Panc1 (cell line): ENCODE measurements around the gene TRIM44. TPM values are rescaled to one million over a fixed set of nuclear protein-coding genes. Genes with fewer than 3 reads are reported as not detected.

Experiments used
- ATAC-seq: fragments of 200-7000 bp; cut with Tn5 transposase; 2 replicates; pipeline ENCODE4 v1.9.1; 2020; ENCODE audit warnings: mild to moderate bottlenecking, moderate library complexity
- BruUV-seq: library from RNA; stranded (reverse); fragments of 400-500 nt; replicated peaks from 2 replicates; lab custom pipeline; 2021; lab: Mats Ljungman, UMichigan
- CTCF ChIA-PET: fragments of 300-600 bp; sonication (Branson Sonifier 250); formaldehyde crosslinking; loops from one replicate; lab custom pipeline; 2022; ENCODE audit warnings: antibody characterized with exemption; lab: Charles Lee
- POLR2A ChIA-PET: fragments of 300-600 bp; sonication (Branson Sonifier 250); formaldehyde crosslinking; loops from one replicate; lab custom pipeline; 2022; ENCODE audit warnings: antibody characterized with exemption; lab: Charles Lee
- DNase-seq: peaks from one replicate; pipeline ENCODE4 v3.0.0-alpha.2; 2010; ENCODE audit warnings: low read depth, low spot score
- H3K27ac ChIP-seq: 2 replicates; pipeline ENCODE4 v1.5.1; 2011; ENCODE audit warnings: mild to moderate bottlenecking, low read length, inconsistent platforms
- H3K27me3 ChIP-seq: fragments of 200-500 bp; sonication (Bioruptor generic); 2 replicates; pipeline ENCODE4 v1.6.0; 2014; ENCODE audit warnings: low read length, inconsistent platforms; ENCODE audit not compliant: control insufficient read depth, insufficient read depth
- H3K36me3 ChIP-seq: fragments of 200-500 bp; sonication (Bioruptor generic); 2 replicates; pipeline ENCODE4 v1.5.1; 2014; ENCODE audit warnings: inconsistent platforms, mild to moderate bottlenecking, low read length, moderate library complexity; ENCODE audit not compliant: control insufficient read depth, insufficient read depth
- H3K4me1 ChIP-seq: 2 replicates; pipeline ENCODE4 v1.5.1; 2011; ENCODE audit warnings: inconsistent platforms, mild to moderate bottlenecking, low read length, moderate library complexity; ENCODE audit not compliant: control insufficient read depth, insufficient read depth
- H3K4me3 ChIP-seq, 2 experiments: 2 replicates each; pipeline ENCODE4 v1.5.1; 2011 to 2012; ENCODE audit warnings: low read depth in 2 of 2, low read length in 2 of 2, mild to moderate bottlenecking in 2 of 2, inconsistent platforms in 1 of 2, moderate library complexity in 1 of 2
- H3K9me3 ChIP-seq: fragments of 200-500 bp; sonication (Bioruptor generic); 2 replicates; pipeline ENCODE4 v1.5.1; 2014; ENCODE audit warnings: low read depth, mild to moderate bottlenecking, inconsistent platforms, low read length, moderate library complexity; ENCODE audit not compliant: control insufficient read depth, insufficient read depth
- POLR2AphosphoS5 ChIP-seq: IDR thresholded peaks from 2 replicates; pipeline ENCODE4 v1.6.1; 2012; ENCODE audit warnings: mild to moderate bottlenecking, low read depth, low read length, moderate library complexity
- REST ChIP-seq, 2 experiments: IDR thresholded peaks; 2 replicates each; pipeline ENCODE4 v1.6.1; 2011 to 2012; ENCODE audit warnings: low read depth in 2 of 2, control low read depth in 1 of 2, low read length in 1 of 2, mild to moderate bottlenecking in 1 of 2, moderate library complexity in 1 of 2; ENCODE audit not compliant: insufficient read depth in 1 of 2
- SIN3A ChIP-seq: IDR thresholded peaks from 2 replicates; pipeline ENCODE4 v1.6.1; 2012; ENCODE audit warnings: low read depth, mild to moderate bottlenecking, low read length, moderate library complexity, borderline replicate concordance; ENCODE audit not compliant: insufficient read depth
- TCF7L2 ChIP-seq: IDR thresholded peaks from 2 replicates; pipeline ENCODE4 v1.6.1; 2011; ENCODE audit warnings: mild to moderate bottlenecking, low read depth, low read length, inconsistent platforms
- in situ Hi-C: cut with HindIII; loops from 2 replicates; pipeline ENCODE4 v1.10.0; 2016; ENCODE audit warnings: low sequenced_read_pairs, low pct_unique_long_range_greater_than_20kb
- intact Hi-C: fragments of 100-400 bp; cut with micrococcal nuclease; formaldehyde crosslinking; loops from one replicate; pipeline ENCODE4 v1.10.0; 2022; ENCODE audit not compliant: unreplicated experiment
- total RNA-seq: library from RNA; stranded (reverse); gene quantifications from one replicate; pipeline ENCODE4 v1.2.1, GENCODE V29; 2021; ENCODE audit not compliant: unreplicated experiment

The TRIM44 gene
- total RNA-seq, 1 experiment from 2014 or later = 80.3 TPM

- ATAC-seq = peak; percentile 57
- intact Hi-C loops = loop anchor here (5.0 to 10.0 kb wide), 3 partner anchors 204 to 529 kb away; no protein-coding TSS in a partner anchor
- peak overlapping the region; percentile 85; the same call in 1 of the 2 replicates for H3K27ac ChIP-seq
- peaks cover 51% of the 10 kb centered on the region for H3K4me1 ChIP-seq
- in situ Hi-C loops = no loop called here
- POLR2A ChIA-PET = interaction anchor here (1.0 kb wide), 1 partner anchor 206 kb away, joined by 3 read pairs; no protein-coding TSS in a partner anchor
- no peaks in the 10 kb centered on the region for H3K36me3 ChIP-seq
- no peaks in the 10 kb centered on the region; the same call in 1 of the 2 replicates for H3K27me3 ChIP-seq
- H3K9me3 ChIP-seq = no peaks in the 10 kb centered on the region
- DNase-seq = no peak
- CTCF ChIA-PET = interaction anchor here (0.6 to 1.0 kb wide), 3 partner anchors 131 to 616 kb away, joined by 3 to 7 read pairs (median 5); no protein-coding TSS in a partner anchor
- H3K4me3 ChIP-seq = peak overlapping the region; percentile 68 to 75
- TF ChIP-seq TCF7L2 (no peak), SIN3A (0 out of 2 replicates have a peak, but pooled peaks have one; percentile 62), POLR2AphosphoS5 (0 out of 2 replicates have a peak, but pooled peaks have one; percentile 45)
- no TSS peak for BruUV-seq
Observed at GRCh38 chr11:35618497-35619115, 44.0 kb upstream of the TRIM44 start.

GRCh38 chr11:35619116-35619854 is 43.3 kb upstream of the TRIM44 start:
- in situ Hi-C loops = no loop called here
- ATAC-seq (peak; percentile 60), DNase-seq (no peak)

More at GRCh38 chr11:35619116-35619854, 43.3 kb upstream of the TRIM44 start:
- BruUV-seq = no TSS peak
- Histone ChIP-seq H3K27ac (peak overlapping the region; percentile 85), H3K9me3 (no peaks in the 10 kb centered on the region), H3K36me3 (no peaks in the 10 kb centered on the region), H3K27me3 (no peaks in the 10 kb centered on the region; the same call in 1 of the 2 replicates), H3K4me1 (peaks cover 56% of the 10 kb centered on the region), H3K4me3 (peak overlapping the region; percentile 68 to 75)
- CTCF ChIA-PET = interaction anchor here (0.6 to 1.5 kb wide), 2 partner anchors 203 to 615 kb away, joined by 5 to 16 read pairs; no protein-coding TSS in a partner anchor
- intact Hi-C loops = loop anchor here (5.0 to 10.0 kb wide), 3 partner anchors 203 to 528 kb away; no protein-coding TSS in a partner anchor
- POLR2A ChIA-PET = no interaction called here
- TF ChIP-seq SIN3A = peak; percentile 8; the same call in 1 of the 2 replicates
- TF ChIP-seq POLR2AphosphoS5 = no peak
- no peak for TF ChIP-seq REST (IDR thresholded peaks at IDR 0.05; ENCODE audit: insufficient read depth in 1 of 2, low read depth in 2 of 2, low read length in 1 of 2)
- TF ChIP-seq TCF7L2 = 0 out of 2 replicates have a peak, but pooled peaks have one; percentile 15
